ENCODE results near the gene DNTT.

Gene DNTT

DNA sequence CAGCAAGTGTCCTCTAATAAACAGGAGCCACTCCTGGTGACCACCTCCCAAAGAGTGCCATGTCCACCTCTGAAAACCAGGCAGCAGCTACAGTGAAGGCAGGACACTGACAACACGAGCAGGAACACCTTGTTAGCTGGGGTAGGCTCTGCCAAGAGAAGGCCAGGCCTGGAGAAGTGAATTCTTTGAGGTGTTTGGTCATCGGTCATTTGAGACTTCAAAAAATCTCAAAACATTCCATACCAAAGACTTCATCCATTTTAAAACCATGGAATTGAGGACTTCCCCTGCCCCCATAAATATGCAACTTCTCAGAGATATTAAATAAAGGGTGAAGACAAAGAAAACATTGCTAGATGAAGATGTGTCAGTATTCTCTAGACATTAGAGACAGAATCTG, 82.9 kb downstream of the DNTT start:
- TF ChIP-seq, protein P1, sequence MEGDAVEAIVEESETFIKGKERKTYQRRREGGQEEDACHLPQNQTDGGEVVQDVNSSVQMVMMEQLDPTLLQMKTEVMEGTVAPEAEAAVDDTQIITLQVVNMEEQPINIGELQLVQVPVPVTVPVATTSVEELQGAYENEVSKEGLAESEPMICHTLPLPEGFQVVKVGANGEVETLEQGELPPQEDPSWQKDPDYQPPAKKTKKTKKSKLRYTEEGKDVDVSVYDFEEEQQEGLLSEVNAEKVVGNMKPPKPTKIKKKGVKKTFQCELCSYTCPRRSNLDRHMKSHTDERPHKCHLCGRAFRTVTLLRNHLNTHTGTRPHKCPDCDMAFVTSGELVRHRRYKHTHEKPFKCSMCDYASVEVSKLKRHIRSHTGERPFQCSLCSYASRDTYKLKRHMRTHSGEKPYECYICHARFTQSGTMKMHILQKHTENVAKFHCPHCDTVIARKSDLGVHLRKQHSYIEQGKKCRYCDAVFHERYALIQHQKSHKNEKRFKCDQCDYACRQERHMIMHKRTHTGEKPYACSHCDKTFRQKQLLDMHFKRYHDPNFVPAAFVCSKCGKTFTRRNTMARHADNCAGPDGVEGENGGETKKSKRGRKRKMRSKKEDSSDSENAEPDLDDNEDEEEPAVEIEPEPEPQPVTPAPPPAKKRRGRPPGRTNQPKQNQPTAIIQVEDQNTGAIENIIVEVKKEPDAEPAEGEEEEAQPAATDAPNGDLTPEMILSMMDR (IDR thresholded peaks at IDR 0.05; ENCODE audit: borderline replicate concordance, insufficient read depth, low read depth, low read length) = no peak
- no peak overlapping the region for H3K4me3 ChIP-seq (ENCODE audit: low read depth, low read length)

DNA sequence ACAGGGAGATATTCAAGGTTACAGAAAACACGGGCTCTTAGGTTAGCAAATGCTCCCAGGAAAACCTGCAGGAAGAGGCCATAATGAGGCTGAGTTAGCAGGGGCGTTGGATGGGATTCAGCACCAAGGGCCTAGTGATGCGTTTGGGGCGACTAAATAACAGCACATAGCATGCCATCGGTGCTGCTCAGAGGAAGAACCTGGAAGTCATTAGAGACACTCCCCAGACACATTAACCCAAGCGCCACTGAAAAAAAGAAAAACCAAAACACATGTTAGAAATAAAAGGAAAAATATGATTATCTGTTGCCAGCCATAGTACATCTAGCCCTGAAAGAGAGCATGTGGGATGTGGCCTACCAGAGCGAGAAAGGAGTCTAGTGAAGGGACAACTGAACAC, 83.4 kb downstream of the DNTT start:
- TF ChIP-seq, protein P1 (IDR thresholded peaks at IDR 0.05; ENCODE audit: borderline replicate concordance, insufficient read depth, low read depth, low read length) = no peak
- H3K4me3 ChIP-seq (ENCODE audit: low read depth, low read length) = no peak overlapping the region

All from GM12875 (cell line).